Effector memory CD8-positive, alpha-beta T cell (primary cell): Measurements from ENCODE around the gene SPATA6.
"Not testable (repeated sequence)": the region's sequence is repeated elsewhere in the genome, so short reads cannot be mapped to it uniquely, and the experiment has no call there.

Source experiments
- ATAC-seq: fragments of 150-1000 bp; cut with Tn5 transposase; replicated peaks from 2 replicates; pipeline ENCODE4 v1.10.0; 2021; ENCODE audit warnings: mild to moderate bottlenecking, moderate library complexity
- DNase-seq, 3 experiments: peaks; one replicate each; pipeline ENCODE4 v3.0.0; 2021
- H3K27ac Mint-ChIP-seq, 2 donors: one replicate each; pipeline ENCODE4 v1.8.0; 2022; ENCODE audit warnings: mild to moderate bottlenecking in 2 of 2, mixed read lengths in 2 of 2, moderate library complexity in 2 of 2
- H3K27me3 Mint-ChIP-seq, 2 donors: one replicate each; pipeline ENCODE4 v1.8.0; 2022; ENCODE audit warnings: mixed read lengths in 2 of 2
- H3K36me3 Mint-ChIP-seq: one replicate; pipeline ENCODE4 v1.8.0; 2022; ENCODE audit warnings: mild to moderate bottlenecking, moderate library complexity, mixed read lengths; ENCODE audit not compliant: insufficient read depth
- H3K4me1 Mint-ChIP-seq, 2 donors: one replicate each; pipeline ENCODE4 v1.8.0; 2022; ENCODE audit warnings: low read depth in 2 of 2, mixed read lengths in 2 of 2
- H3K4me3 Mint-ChIP-seq, 2 donors: one replicate each; pipeline ENCODE4 v1.8.0; 2022; ENCODE audit warnings: mild to moderate bottlenecking in 2 of 2, mixed read lengths in 2 of 2, moderate library complexity in 2 of 2
- H3K9me3 Mint-ChIP-seq, 2 donors: one replicate each; pipeline ENCODE4 v1.8.0; 2022; ENCODE audit warnings: mixed read lengths in 2 of 2
- total RNA-seq, 9 experiments: gene quantifications; one replicate each; lab custom pipeline; 2026; lab: John Stamatoyannopoulos, UW

Gene SPATA6
- total RNA-seq, result 0 to 2.7 (median 0.56) reads per million in 9 experiments

GRCh38 chr1:48471691-48472576 lies at the start of gene SPATA6:
Gene SPATA6, minus strand, starts transcription at chr1:48472204. Its CDS starts 196 bp downstream, at chr1:48472008.
- peak within 1 kb of the TSS; percentile 82 to 88 for H3K27ac Mint-ChIP-seq
- H3K4me1 Mint-ChIP-seq, result peaks cover 13 to 17% of the 10 kb centered on the region in 2 donors
- peak within 1 kb of the TSS; percentile 80 to 89 for H3K4me3 Mint-ChIP-seq
- H3K9me3 Mint-ChIP-seq, result peaks cover 1 to 8% of the 10 kb centered on the region in 2 donors
- H3K36me3 Mint-ChIP-seq, result peaks cover 7% of the 10 kb centered on the region
- peak; percentile 92 for ATAC-seq
- H3K27me3 Mint-ChIP-seq, result peaks cover 15 to 44% of the 10 kb centered on the region in 2 donors
- peak; percentile 66 to 76 (median 71) for DNase-seq

- not testable (repeated sequence) for H3K36me3 Mint-ChIP-seq, H3K9me3 Mint-ChIP-seq, H3K4me1 Mint-ChIP-seq, ATAC-seq, H3K4me3 Mint-ChIP-seq, H3K27ac Mint-ChIP-seq, DNase-seq
- peaks cover 34 to 35% of the 10 kb centered on the region in 2 donors for H3K27me3 Mint-ChIP-seq
These were observed 47.9 kb upstream of the SPATA6 start for GRCh38 chr1:48519896-48520295.

GRCh38 chr1:48506870-48507269 lies 34.9 kb upstream of the SPATA6 start:
- Mint-ChIP-seq H3K36me3 (no peaks in the 10 kb centered on the region), H3K27ac (no peak overlapping the region), H3K4me3 (no peak overlapping the region), H3K9me3 (peaks cover 0 to 7% of the 10 kb centered on the region in 2 donors), H3K27me3 (peaks cover 22 to 23% of the 10 kb centered on the region in 2 donors), H3K4me1 (no peaks in the 10 kb centered on the region)
- ATAC-seq, result no peak
- no peak for DNase-seq

GRCh38 chr1:48500541-48501450 lies 28.8 kb upstream of the SPATA6 start:
- Mint-ChIP-seq H3K27me3 (peaks cover 0 to 4% of the 10 kb centered on the region in 2 donors), H3K27ac (no peak overlapping the region), H3K36me3 (no peaks in the 10 kb centered on the region), H3K4me1 (peaks cover 0 to 2% of the 10 kb centered on the region in 2 donors), H3K9me3 (no peaks in the 10 kb centered on the region), H3K4me3 (no peak overlapping the region)
- no peak for ATAC-seq
- no peak for DNase-seq

- Mint-ChIP-seq H3K9me3 (no peaks in the 10 kb centered on the region), H3K4me3 (no peak overlapping the region), H3K36me3 (no peaks in the 10 kb centered on the region), H3K27ac (no peak overlapping the region), H3K4me1 (peaks cover 0 to 2% of the 10 kb centered on the region in 2 donors), H3K27me3 (peaks cover 5 to 8% of the 10 kb centered on the region in 2 donors)
- no peak for DNase-seq
- no peak for ATAC-seq
These were observed 27.3 kb upstream of the SPATA6 start for GRCh38 chr1:48499211-48499735.

- Mint-ChIP-seq H3K4me1 (peaks cover 0 to 2% of the 10 kb centered on the region in 2 donors), H3K27me3 (peaks cover 8 to 11% of the 10 kb centered on the region in 2 donors), H3K4me3 (no peak overlapping the region), H3K36me3 (no peaks in the 10 kb centered on the region), H3K27ac (no peak overlapping the region), H3K9me3 (no peaks in the 10 kb centered on the region)
- ATAC-seq, result peak; percentile 50
- DNase-seq, result peak; percentile 29 to 40 (median 36)
These were observed 26.2 kb upstream of the SPATA6 start for GRCh38 chr1:48498096-48498791.

- ATAC-seq (no peak), DNase-seq (no peak)
- Mint-ChIP-seq H3K4me1 (peaks cover 0 to 2% of the 10 kb centered on the region in 2 donors), H3K27ac (no peak overlapping the region), H3K9me3 (no peaks in the 10 kb centered on the region), H3K4me3 (no peak overlapping the region), H3K36me3 (no peaks in the 10 kb centered on the region), H3K27me3 (peaks cover 8 to 21% of the 10 kb centered on the region in 2 donors)
These were observed 23.9 kb upstream of the SPATA6 start for GRCh38 chr1:48495911-48496310.

GRCh38 chr1:48495166-48495565 lies 23.2 kb upstream of the SPATA6 start:
- no peak for ATAC-seq

GRCh38 chr1:48493970-48494769 lies 22.2 kb upstream of the SPATA6 start:
- no peaks in the 10 kb centered on the region for H3K9me3 Mint-ChIP-seq
- H3K27ac Mint-ChIP-seq, result no peak overlapping the region
- H3K27me3 Mint-ChIP-seq, result peaks cover 8 to 21% of the 10 kb centered on the region in 2 donors
- no peak for ATAC-seq
- peaks cover 0 to 2% of the 10 kb centered on the region in 2 donors for H3K4me1 Mint-ChIP-seq
- no peaks in the 10 kb centered on the region for H3K36me3 Mint-ChIP-seq
- no peak for DNase-seq
- H3K4me3 Mint-ChIP-seq, result no peak overlapping the region

More at GRCh38 chr1:48495166-48495565, 23.2 kb upstream of the SPATA6 start:
- no peak overlapping the region for H3K27ac Mint-ChIP-seq
- H3K4me1 Mint-ChIP-seq, result peaks cover 0 to 2% of the 10 kb centered on the region in 2 donors
- no peak overlapping the region for H3K4me3 Mint-ChIP-seq
- no peaks in the 10 kb centered on the region for H3K36me3 Mint-ChIP-seq
- no peak for DNase-seq
- H3K27me3 Mint-ChIP-seq, result peaks cover 8 to 21% of the 10 kb centered on the region in 2 donors
- H3K9me3 Mint-ChIP-seq, result no peaks in the 10 kb centered on the region

- Mint-ChIP-seq H3K27ac (no peak overlapping the region), H3K9me3 (no peaks in the 10 kb centered on the region), H3K27me3 (peaks cover 8 to 21% of the 10 kb centered on the region in 2 donors), H3K4me3 (no peak overlapping the region), H3K4me1 (no peaks in the 10 kb centered on the region), H3K36me3 (no peaks in the 10 kb centered on the region)
- DNase-seq (no peak), ATAC-seq (no peak)
These were observed 21.0 kb upstream of the SPATA6 start for GRCh38 chr1:48493041-48493440.

GRCh38 chr1:48492392-48492791 lies 20.4 kb upstream of the SPATA6 start:
- ATAC-seq (no peak), DNase-seq (no peak)
- Mint-ChIP-seq H3K4me3 (no peak overlapping the region), H3K4me1 (no peaks in the 10 kb centered on the region), H3K36me3 (no peaks in the 10 kb centered on the region), H3K9me3 (no peaks in the 10 kb centered on the region), H3K27ac (no peak overlapping the region), H3K27me3 (peaks cover 8 to 21% of the 10 kb centered on the region in 2 donors)

- Mint-ChIP-seq H3K27me3 (peaks cover 0 to 15% of the 10 kb centered on the region in 2 donors), H3K27ac (no peak overlapping the region), H3K4me1 (no peaks in the 10 kb centered on the region), H3K4me3 (no peak overlapping the region), H3K9me3 (no peaks in the 10 kb centered on the region), H3K36me3 (no peaks in the 10 kb centered on the region)
- no peak for DNase-seq
- ATAC-seq, result no peak
These were observed 16.7 kb upstream of the SPATA6 start for GRCh38 chr1:48488721-48489120.
